GM19238 (cell line): Measurements from ENCODE around the gene CACNB4.
A peak's percentile ranks its signal among the peaks of the same experiment; 100 is the strongest.
"Not testable (repeated sequence)": the region's sequence is repeated elsewhere in the genome, so short reads cannot be mapped to it uniquely, and the experiment has no call there.

Experiments
- DNase-seq: peaks from one replicate; pipeline ENCODE4 v3.0.0; 2011; ENCODE audit warnings: low spot score; ENCODE audit not compliant: insufficient read length

Gene CACNB4

DNA sequence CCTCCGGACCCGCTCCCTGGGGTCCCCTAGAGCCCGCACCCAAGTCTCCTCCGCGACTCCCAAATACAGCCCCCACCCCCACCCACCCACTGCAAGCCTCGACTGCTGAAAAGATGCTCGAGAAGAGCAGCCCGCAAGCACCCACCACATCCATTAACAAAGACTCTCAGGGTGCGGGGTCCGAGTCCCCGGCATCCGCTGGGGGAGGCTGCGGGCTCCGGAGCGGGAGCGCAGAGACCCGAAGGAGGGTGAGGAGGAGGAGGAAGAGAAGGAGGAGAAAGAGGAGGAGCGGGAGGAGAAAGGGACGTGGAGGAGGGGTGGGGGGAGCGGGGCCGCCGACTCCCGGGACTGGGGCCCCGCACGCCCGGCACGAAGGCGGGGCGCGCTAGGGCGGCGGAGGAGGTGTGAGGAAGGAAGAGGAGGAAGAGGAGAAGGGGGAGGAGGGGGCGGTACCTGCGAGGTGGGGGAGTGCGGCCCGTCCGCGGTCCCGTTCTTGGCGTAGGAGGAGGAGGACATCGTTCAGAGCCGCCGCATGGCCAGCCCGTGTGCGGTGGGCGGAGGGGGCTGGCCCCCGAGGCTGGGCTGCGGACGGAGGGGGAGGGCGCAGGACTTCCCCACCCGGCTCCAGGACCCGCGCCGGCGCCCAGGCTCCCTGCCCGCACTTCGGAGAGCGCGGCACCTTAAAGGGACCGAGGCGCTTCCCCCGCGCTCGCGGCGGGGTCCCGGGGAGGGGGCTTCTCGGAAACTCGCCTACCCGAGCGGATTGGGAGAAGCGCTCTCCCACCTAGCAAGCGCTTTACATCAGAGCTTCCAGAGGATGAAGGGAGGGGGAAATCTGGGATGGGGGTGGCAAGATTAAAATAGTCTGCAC, at the start of gene CACNB4:
Gene CACNB4, minus strand, starts transcription at position 549 of the 871 bp plus-strand sequence.
- peak; percentile 64 for DNase-seq

DNA sequence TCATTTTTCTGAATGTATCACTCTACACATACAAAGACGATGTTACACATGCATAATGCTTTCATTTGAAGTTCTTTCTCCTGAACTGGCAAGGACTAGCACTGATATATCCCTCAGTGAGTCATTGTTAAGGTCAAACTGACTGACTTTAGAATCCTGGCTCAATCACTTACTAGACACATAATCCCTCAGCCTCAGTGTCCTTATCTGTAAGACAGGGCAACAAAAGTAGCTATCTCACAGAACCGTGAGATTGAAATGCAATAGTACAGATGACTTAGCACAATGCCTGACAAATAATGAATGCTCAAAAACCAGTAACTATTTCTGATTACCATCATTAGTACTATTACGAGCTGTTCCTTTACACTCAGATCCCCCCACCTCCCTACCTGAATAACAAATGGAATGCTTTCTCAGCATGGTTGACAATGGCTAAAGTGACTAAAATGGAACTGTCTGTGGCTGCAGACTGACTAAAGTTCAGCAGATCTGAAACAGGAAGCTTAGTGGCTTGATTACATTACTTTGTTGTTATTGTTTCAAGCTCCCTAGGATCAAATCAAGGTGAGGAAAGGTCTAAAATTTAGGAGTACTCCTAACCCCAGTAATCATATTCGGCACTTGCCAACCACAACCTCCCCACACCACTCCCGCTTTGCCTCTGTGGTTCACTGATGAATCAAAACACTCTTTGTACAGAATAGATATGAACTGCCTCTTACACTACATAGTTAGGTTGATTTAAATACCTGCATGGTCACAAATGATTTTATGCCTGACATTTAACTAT, 35.8 kb upstream of the CACNB4 start:
- peak; percentile 10 for DNase-seq

DNA sequence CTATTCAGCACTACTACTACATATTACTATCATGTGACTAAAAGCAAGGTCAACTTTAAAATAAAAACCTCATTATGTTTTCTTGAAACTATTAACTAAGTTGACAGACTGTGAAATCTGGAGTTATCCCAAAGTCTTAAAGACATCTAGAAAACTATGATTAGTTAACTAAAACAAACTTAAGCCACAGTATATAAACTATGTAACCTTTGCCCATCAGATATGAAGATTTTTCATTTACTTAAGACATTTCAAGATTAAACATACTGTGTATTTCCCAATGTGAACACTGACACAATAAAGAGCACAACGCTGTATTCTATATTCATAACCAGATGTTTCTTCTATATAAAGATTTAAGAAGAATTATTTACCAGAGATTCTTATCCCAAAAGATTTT, 33.5 kb upstream of the CACNB4 start:
- no peak for DNase-seq

DNA sequence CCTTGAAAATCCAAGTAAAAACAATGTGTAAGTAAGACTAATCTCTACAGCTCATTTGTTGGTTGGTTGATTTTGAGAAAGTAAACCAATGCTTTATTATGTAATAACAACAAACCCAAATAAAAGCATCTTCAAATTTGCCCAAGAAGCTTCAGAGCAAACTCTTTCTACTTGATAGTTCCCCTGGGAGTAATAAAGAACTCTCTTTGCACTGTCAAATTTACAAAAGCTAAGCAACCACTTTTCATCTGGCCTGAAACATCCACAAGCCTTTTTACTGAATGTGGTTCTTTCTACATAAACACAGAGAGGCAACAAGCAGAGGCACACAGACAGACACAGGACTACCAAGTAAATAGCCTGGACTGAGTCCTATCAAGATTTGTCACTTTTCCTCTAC, 28.8 kb upstream of the CACNB4 start:
- no peak for DNase-seq

DNA sequence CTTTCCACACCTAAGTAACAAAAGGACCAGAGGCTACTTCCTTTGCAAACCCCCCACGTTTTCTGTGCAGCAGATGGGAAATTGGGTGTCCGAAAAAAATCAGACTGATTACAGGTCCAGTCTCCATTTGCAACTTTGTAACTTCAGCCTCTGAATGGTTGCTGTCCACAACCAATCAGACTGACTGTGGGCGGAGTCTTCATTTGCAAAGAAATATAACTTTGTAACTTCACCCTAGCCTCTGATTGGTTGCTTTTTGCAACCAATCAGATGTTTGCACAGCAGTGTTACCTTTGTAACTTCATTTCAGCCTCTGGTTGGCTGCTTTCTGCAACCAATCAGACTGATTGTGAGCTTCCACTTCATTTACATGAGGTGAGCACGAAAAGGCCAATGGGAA, 27.8 kb upstream of the CACNB4 start:
- DNase-seq, result no peak

DNA sequence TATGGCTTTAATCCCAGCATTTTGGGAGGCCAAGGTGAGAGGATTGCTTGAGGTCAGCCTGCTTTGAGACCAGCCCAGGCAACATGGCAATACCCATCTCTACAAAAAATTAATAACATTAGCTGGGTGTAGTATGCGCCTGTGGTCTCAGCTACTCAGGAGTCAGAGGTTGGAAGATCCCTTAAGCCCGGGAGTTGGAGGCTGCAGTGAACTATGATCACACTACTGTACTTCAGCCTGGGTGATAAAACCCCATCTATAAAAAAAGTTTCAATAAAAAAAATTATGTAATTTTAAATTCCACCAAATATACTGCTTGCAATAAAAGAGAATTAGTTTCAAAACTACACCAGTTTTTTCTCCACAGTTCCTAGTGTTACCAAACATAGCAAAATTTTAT, 23.3 kb upstream of the CACNB4 start:
- no peak for DNase-seq

DNA sequence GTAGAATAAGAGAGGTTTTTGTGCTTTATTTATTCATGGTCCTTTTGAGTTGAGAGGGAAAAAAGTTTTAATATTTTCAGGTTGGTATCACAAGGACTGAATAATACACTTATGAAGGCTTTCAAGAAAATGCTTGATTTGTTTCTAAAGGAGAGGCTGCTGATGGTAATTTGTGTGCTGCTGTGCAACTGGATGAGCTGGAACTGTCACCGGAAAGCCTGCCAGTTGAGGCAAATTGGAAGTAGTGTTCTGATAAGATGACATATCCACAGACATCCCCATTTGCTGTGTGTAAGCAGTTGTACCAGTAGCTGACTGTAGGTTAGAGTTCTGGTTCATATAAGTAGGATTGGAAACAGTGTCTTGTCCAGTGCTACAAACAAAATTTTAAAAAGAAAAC, 21.6 kb upstream of the CACNB4 start:
- no peak for DNase-seq

DNA sequence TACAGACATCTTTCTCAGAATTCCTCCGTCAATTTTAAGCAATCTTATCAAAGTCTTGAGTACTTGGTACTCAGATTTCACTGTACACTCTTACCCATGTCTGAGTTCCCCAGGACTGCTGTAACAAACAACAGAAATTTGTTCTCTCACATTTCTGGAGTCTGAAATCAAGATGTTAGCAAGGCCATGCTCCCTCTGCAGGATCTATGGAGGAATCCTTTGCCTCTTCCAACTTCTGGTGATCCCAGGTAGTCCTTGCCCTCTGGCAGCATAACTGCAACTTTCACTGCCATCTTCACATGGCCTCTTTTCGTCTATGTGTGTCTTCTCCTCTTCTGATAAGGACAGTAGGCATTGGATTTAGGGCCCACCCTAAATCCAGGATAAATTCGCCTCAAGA, 17.1 kb upstream of the CACNB4 start:
- DNase-seq, result no peak

DNA sequence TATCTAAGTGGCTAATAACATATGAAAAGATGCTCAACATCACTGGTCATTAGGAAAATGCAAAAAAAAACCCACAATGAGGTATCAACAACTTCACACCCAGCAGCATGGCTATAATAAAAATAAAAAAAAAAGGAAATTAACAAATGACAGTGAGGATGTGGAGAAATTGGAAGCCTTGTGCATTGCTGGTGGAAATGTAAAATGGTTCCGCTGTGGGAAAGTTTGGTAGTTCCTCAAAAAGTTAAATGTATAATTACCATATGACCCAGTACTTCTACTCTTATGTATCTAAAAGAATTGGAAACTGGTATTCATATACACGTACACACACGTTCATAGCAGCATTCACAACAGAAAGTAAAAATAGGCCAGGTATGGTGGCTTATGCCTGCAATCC, 15.5 kb upstream of the CACNB4 start:
- no peak for DNase-seq

DNA sequence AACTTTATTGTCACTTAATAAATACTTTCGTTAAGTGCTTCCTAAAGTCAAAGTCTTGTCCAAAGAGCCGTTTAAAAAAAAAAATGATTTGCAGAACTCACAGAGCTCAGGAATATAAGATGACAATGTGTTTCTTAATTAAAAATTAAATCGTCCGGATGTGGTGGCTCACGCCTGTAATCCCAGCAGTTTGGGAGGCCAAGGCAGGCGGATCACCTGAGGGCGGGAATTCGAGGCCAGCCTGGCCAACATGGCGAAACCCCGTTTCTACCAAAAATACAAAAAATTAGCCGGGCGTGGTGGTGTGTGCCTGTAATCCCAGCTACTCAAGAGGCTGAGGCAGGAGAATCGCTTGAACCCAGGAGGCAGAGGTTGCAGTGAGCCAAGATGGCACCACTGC, 8.3 kb upstream of the CACNB4 start:
- DNase-seq, result not testable (repeated sequence)

DNA sequence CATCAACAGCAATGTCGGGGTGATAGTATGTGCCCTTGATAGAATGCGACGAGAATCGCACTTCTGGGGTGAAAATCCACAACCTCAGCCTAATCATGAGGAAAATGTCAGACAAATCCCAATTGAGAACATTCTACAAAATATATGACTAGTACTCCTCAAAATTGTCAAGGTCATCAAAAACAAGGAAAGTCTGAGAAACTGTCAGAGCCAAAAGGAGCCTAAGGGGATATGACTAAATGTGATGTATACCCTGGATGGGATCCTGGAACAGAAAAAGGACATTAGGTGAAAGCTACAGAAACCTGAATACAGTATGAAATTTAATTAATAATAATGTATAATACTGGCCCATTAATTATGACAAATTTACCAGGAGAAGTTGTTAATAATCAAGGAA, 7.6 kb upstream of the CACNB4 start:
- no peak for DNase-seq

DNA sequence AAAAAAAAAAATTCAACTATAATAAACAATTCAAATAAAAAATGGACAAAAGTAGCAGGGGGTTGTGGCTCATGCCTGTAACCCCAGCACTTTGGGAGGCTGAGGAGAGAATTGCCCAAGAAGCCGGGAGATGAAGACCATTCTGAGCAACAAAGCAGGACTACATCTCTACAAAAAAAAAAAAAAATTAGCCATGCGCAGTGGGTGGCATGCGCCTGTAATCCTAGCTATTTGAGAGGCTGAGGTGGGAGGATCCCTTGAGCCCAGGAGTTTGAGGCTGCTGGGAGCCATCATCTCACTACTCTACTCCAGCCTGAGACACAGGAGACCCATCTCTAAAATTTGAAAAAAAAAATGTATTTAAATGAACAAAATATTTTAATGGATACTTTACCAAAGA, 4.4 kb upstream of the CACNB4 start:
- DNase-seq, result no peak

DNA sequence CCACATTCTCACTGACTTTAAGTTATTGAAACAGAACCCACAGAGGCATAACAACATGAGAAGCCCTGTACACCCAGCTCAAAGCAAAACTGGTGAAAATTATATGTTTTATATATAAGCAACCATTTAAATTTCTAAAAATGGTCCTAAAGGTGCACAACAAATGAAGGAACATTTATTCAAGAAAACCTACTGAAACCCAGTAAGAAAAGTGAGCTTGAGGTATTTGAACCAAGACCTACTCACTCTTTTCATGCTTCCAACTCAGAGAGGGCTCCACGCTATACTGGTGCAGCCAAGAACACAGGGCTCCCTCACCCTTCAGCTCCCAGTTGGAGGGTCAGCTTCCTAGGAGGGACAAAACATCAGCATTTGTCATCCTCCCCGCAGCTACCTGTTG, 2.1 kb upstream of the CACNB4 start:
- DNase-seq, result no peak

DNA sequence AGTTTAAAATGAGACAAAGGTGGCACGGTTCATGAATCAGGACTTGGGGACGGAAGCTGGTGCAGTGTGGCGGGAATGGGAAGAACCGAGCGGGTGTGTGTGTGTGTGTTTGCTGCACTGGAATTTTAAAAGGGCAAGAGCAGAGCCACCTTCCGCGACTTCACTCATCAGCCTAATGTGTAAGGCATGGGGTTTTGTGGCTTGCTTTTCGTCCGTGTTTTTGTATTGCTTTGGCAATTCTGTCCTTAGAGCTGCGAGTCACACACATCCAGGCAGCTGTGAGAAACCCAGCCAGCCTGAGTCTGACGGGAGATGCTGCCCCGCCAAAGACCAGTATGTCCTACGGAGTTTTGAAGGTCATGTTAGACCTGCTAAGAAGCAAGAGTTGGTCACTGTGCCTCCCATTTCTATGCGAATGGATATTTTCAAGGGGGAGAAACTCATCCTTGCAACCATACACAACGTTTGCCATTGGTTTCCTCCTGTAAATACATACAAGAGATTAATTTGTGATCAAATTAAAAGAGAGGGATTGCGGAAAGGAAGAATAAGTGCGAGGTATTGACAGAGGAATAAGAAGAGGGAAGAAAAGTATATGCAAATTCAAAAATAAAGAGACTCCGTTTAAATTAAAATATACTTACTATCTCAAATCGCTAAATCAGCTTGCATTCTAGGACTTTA, 665 bp upstream of the CACNB4 start:
- peak; percentile 10 for DNase-seq

DNA sequence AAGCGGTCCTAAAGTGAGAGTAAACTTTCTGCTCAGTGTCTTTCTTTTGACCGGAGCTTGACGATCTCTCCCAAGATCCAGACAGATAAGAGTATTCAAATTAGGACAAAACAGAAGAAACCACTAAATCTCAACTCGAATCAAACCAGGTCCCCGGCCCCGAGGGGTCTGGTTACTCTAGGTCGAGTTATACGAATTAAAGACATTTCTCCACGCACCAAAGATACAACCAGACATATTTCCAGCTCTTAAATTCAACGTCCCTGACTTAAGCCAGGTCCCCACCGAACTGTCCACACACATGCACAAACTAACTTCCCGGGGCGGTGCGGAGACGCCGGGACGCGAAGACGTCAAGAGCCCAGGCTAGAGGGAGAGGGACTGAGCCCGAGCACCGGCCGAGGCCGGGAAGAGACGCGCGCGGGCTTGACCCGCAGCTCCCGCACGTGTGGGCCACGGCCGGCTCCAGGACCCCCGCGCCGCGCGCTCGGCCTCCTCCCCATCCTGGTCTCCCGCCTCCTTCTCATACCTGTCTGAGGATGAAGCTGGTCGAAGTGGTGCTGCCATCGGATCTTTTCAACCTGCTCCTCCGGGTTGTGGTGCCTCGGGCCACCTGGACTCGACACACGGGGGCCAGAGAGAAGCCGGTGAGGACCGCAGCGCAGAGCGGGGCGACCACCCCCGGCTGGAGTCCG, 896 bp downstream of the CACNB4 start:
- peak; percentile 34 for DNase-seq

DNA sequence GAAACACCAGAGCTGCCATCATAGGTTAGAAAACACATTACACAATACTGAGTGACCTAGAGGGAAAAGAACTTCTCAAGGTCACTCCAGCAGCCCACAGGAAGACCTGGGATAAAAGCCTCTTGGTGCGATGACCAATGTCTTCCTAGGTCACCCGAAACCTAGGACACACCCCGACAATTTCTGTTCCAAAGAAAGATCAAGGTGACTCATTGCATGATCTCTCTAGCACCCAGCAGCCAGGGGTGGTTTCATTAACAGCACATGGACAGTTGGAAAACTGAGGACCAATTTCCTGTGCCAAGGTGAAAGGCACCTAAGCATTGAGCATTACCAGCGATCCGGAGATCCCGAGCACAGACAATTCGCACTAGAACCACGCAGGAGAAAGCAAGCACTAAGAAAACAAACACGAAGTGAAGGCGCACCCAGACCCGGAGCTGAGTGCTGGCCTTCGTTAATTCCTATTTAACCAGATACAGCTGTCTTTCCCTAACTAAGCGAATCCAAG, 1.5 kb downstream of the CACNB4 start:
- no peak for DNase-seq

DNA sequence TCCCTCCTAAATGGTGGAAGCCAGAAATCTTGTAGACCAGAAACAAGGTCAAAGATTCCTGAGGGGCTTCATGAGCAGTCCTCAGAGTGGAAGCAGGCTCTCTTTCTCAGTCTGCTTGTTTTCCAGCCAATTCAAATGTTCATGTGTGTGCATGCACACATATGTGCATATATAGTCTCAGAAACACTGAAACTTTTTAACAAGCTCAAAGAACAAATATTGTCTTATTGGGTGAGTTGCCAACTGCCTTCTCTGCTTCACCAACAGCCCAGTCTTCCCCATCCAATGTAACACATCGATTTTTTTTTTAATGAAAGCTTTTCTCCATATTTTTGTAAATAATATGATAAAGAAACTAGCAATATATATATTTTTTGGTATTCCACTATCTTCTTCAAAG, 3.7 kb downstream of the CACNB4 start:
- no peak for DNase-seq

DNA sequence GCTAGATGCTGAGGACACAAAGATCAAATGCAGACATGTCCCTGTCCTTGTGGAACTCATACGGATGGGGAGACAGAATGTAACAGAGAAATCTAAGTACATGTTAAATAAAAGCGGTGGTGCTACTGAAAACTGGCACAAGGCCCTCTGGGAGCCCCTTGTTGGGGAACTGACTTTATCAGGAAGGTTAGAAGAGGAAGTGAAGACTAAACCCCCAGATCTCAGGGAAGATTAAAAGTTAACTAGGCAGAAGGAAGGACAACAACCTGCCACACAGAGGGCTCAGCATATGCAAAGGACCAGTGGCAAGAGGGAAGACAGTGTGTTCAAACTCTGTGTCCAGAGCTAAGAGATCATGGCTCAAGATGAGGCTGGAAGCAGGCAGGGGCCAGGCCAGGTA, 4.8 kb downstream of the CACNB4 start:
- no peak for DNase-seq

DNA sequence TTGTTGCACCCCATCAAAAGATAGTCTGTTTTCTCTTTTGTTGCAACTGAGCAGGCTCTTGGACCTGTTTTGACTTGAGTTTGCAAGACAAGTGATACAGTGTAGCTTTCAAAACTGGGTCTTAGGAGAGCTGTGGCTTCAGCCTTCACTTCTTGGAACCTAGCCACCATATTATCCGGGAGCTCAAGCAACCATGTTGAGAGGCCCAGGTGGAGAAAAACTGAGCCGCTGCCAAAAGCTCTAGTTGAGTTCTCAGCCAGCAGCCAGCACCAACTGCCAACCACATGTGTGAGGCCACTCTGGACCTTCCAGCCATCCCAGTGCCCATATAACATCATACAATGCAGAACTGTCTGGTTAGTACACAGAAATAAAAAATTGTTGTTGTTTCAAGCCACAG, 5.4 kb downstream of the CACNB4 start:
- DNase-seq, result no peak

DNA sequence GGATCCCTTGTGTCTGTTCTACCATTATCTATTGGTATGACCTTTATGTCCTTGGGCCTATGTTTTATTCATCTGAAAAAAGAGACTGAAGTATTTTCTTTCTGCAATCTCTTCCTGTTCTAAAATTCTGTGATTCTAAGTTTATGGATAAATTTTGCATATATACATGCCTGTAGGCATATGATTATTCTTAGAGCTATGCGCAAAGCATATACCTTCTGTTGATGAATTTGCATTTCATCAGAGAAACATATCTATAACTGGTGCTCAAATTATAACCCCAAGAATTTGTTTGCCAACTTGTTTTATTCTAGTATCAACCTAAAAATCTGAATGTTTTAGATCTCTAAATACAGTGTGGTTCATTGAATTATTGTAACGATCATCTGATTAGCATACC, 6.7 kb downstream of the CACNB4 start:
- DNase-seq, result no peak

DNA sequence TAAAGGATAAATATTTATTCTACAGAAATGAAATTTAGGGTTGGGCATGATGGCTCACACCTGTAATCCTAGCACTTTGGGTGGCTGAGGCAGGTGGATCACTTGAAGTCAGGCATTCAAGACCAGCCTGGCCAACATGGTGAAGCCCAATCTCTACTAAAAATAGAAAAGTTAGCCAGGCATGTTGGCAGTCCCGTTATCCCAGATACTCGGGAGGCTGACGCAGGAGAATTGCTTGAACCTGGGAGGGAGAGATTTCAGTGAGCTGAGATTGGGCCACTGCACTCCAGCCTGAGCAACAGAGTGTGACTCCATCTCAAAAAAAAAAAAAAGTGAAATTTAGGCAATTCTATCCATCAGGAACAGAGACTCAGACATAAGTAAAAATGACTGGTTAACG, 8.1 kb downstream of the CACNB4 start:
- not testable (repeated sequence) for DNase-seq
